ENCODE data around the gene PARVB. TPM values are rescaled to one million over a fixed set of nuclear protein-coding genes. Genes with fewer than 3 reads are reported as not detected.

Gene PARVB
- total RNA-seq, 1 donor: 29.3 TPM

GRCh38 chr22:43992331-43992821, 31.7 kb upstream of the PARVB start:
- Histone ChIP-seq H3K27ac (ENCODE audit: low read depth, low read length) (peak overlapping the region; percentile 49), H3K36me3 (ENCODE audit: insufficient read depth, low read length) (peaks cover 70% of the 10 kb centered on the region), H3K4me1 (ENCODE audit: insufficient read depth, low read length) (peaks cover 7% of the 10 kb centered on the region), H3K79me2 (ENCODE audit: insufficient read depth, low read length) (peaks cover 4% of the 10 kb centered on the region), H3K4me3 (ENCODE audit: insufficient read depth, low read length) (no peak overlapping the region), H3K27me3 (ENCODE audit: insufficient read depth, low read length) (no peaks in the 10 kb centered on the region), H3K4me2 (ENCODE audit: insufficient read depth, low read length) (no peak overlapping the region), H2AFZ (ENCODE audit: low read length) (no peak overlapping the region), H3K9me3 (ENCODE audit: low read depth, low read length) (no peaks in the 10 kb centered on the region), H4K20me1 (ENCODE audit: insufficient read depth, low read length) (peaks cover 14% of the 10 kb centered on the region)
- DNase-seq (ENCODE audit: insufficient read length, low spot score, missing footprints): peak; percentile 94
- no peak for TF ChIP-seq CTCF (IDR thresholded peaks at IDR 0.05; ENCODE audit: extremely low read depth, low read depth, low read length)

GRCh38 chr22:43993072-43993760, 30.9 kb upstream of the PARVB start:
- Histone ChIP-seq H3K4me3 (ENCODE audit: insufficient read depth, low read length) (no peak overlapping the region), H3K27ac (ENCODE audit: low read depth, low read length) (peak overlapping the region; percentile 28), H3K27me3 (ENCODE audit: insufficient read depth, low read length) (no peaks in the 10 kb centered on the region), H2AFZ (ENCODE audit: low read length) (no peak overlapping the region), H3K4me1 (ENCODE audit: insufficient read depth, low read length) (peaks cover 7% of the 10 kb centered on the region), H3K79me2 (ENCODE audit: insufficient read depth, low read length) (peaks cover 4% of the 10 kb centered on the region), H3K9me3 (ENCODE audit: low read depth, low read length) (no peaks in the 10 kb centered on the region), H3K4me2 (ENCODE audit: insufficient read depth, low read length) (no peak overlapping the region), H3K36me3 (ENCODE audit: insufficient read depth, low read length) (peaks cover 69% of the 10 kb centered on the region), H4K20me1 (ENCODE audit: insufficient read depth, low read length) (peaks cover 14% of the 10 kb centered on the region)
- TF ChIP-seq CTCF (IDR thresholded peaks at IDR 0.05; ENCODE audit: extremely low read depth, low read depth, low read length): peak; percentile 96
- DNase-seq (ENCODE audit: insufficient read length, low spot score, missing footprints): peak; percentile 97

GRCh38 chr22:43994006-43994405, 30.1 kb upstream of the PARVB start:
- Histone ChIP-seq H3K27me3 (ENCODE audit: insufficient read depth, low read length) (no peaks in the 10 kb centered on the region), H2AFZ (ENCODE audit: low read length) (no peak overlapping the region), H3K4me1 (ENCODE audit: insufficient read depth, low read length) (peaks cover 7% of the 10 kb centered on the region), H3K9me3 (ENCODE audit: low read depth, low read length) (no peaks in the 10 kb centered on the region), H3K79me2 (ENCODE audit: insufficient read depth, low read length) (peaks cover 4% of the 10 kb centered on the region), H3K36me3 (ENCODE audit: insufficient read depth, low read length) (peaks cover 69% of the 10 kb centered on the region), H3K4me3 (ENCODE audit: insufficient read depth, low read length) (no peak overlapping the region), H4K20me1 (ENCODE audit: insufficient read depth, low read length) (peaks cover 14% of the 10 kb centered on the region), H3K4me2 (ENCODE audit: insufficient read depth, low read length) (no peak overlapping the region), H3K27ac (ENCODE audit: low read depth, low read length) (no peak overlapping the region)
- no peak for TF ChIP-seq CTCF (IDR thresholded peaks at IDR 0.05; ENCODE audit: extremely low read depth, low read depth, low read length)
- no peak for DNase-seq (ENCODE audit: insufficient read length, low spot score, missing footprints)

- no peak for TF ChIP-seq CTCF (IDR thresholded peaks at IDR 0.05; ENCODE audit: extremely low read depth, low read depth, low read length)
- Histone ChIP-seq H3K27me3 (ENCODE audit: insufficient read depth, low read length) (no peaks in the 10 kb centered on the region), H4K20me1 (ENCODE audit: insufficient read depth, low read length) (peaks cover 14% of the 10 kb centered on the region), H3K9me3 (ENCODE audit: low read depth, low read length) (no peaks in the 10 kb centered on the region), H2AFZ (ENCODE audit: low read length) (no peak overlapping the region), H3K4me2 (ENCODE audit: insufficient read depth, low read length) (no peak overlapping the region), H3K4me1 (ENCODE audit: insufficient read depth, low read length) (peaks cover 7% of the 10 kb centered on the region), H3K27ac (ENCODE audit: low read depth, low read length) (no peak overlapping the region), H3K4me3 (ENCODE audit: insufficient read depth, low read length) (no peak overlapping the region), H3K36me3 (ENCODE audit: insufficient read depth, low read length) (peaks cover 69% of the 10 kb centered on the region), H3K79me2 (ENCODE audit: insufficient read depth, low read length) (peaks cover 4% of the 10 kb centered on the region)
- no peak for DNase-seq (ENCODE audit: insufficient read length, low spot score, missing footprints)
Observed at GRCh38 chr22:43994416-43994815, 29.7 kb upstream of the PARVB start.

Data from osteoblast (primary cell).